Caco-2 (cell line): ENCODE measurements around the gene CLDN25. TPM values are rescaled to one million over a fixed set of nuclear protein-coding genes. Genes with fewer than 3 reads are reported as not detected.

Experiments used
- BruUV-seq: library from RNA; stranded (reverse); fragments of 400-500 nt; replicated peaks from 2 replicates; lab custom pipeline; 2021; lab: Mats Ljungman, UMichigan
- CTCF ChIA-PET: fragments of 300-600 bp; sonication (Branson Sonifier 250); formaldehyde crosslinking; loops from one replicate; lab custom pipeline; 2022; ENCODE audit warnings: antibody characterized with exemption; lab: Charles Lee
- POLR2A ChIA-PET: fragments of 300-600 bp; sonication (Branson Sonifier 250); formaldehyde crosslinking; loops from one replicate; lab custom pipeline; 2022; ENCODE audit warnings: antibody characterized with exemption; lab: Charles Lee
- DNase-seq, 2 experiments: peaks; one replicate each; pipeline versions ENCODE4 v3.0.0 to v3.0.0-alpha.2; 2020 to 2022
- H3K27me3 ChIP-seq: replicated peaks from 2 replicates; pipeline ENCODE4 v1.6.0; 2011; ENCODE audit warnings: low read length; ENCODE audit not compliant: control insufficient read depth, insufficient read depth
- H3K36me3 ChIP-seq: 2 replicates; pipeline ENCODE4 v1.5.1; 2011; ENCODE audit warnings: low read length; ENCODE audit not compliant: control insufficient read depth, insufficient read depth
- H3K4me1 ChIP-seq: fragments of 250-450 bp; sonication (Bioruptor Pico); 2 replicates; pipeline ENCODE4 v1.5.1; 2020; ENCODE audit warnings: mild to moderate bottlenecking
- H3K4me3 ChIP-seq: 2 replicates; pipeline ENCODE4 v1.5.1; 2011; ENCODE audit warnings: low read depth, mild to moderate bottlenecking, control low read depth, low read length
- H3K9me3 ChIP-seq: fragments of 250-450 bp; sonication (Bioruptor Pico); 2 replicates; pipeline ENCODE4 v1.5.1; 2020; ENCODE audit warnings: mild to moderate bottlenecking, moderate library complexity
- H3K27ac Mint-ChIP-seq: one replicate; pipeline ENCODE4 v1.8.0; 2022; ENCODE audit warnings: mixed read lengths; ENCODE audit not compliant: unreplicated experiment
- H3K27me3 Mint-ChIP-seq: one replicate; pipeline ENCODE4 v1.8.0; 2022; ENCODE audit warnings: mixed read lengths; ENCODE audit not compliant: insufficient read depth, unreplicated experiment
- H3K36me3 Mint-ChIP-seq: one replicate; pipeline ENCODE4 v1.8.0; 2022; ENCODE audit warnings: mild to moderate bottlenecking, mixed read lengths; ENCODE audit not compliant: insufficient read depth, unreplicated experiment
- H3K4me1 Mint-ChIP-seq: one replicate; pipeline ENCODE4 v1.8.0; 2022; ENCODE audit warnings: low read depth, mixed read lengths; ENCODE audit not compliant: unreplicated experiment
- H3K4me3 Mint-ChIP-seq: one replicate; pipeline ENCODE4 v1.8.0; 2022; ENCODE audit warnings: mild to moderate bottlenecking, moderate library complexity, mixed read lengths; ENCODE audit not compliant: unreplicated experiment
- H3K9me3 Mint-ChIP-seq: one replicate; pipeline ENCODE4 v1.8.0; 2022; ENCODE audit warnings: mixed read lengths; ENCODE audit not compliant: unreplicated experiment
- intact Hi-C: fragments of 100-400 bp; cut with micrococcal nuclease; formaldehyde crosslinking; loops from one replicate; pipeline ENCODE4 v1.10.0; 2022; ENCODE audit not compliant: unreplicated experiment
- total RNA-seq: library from RNA; stranded (reverse); gene quantifications from 2 replicates; pipeline ENCODE4 v1.2.3, GENCODE V29; 2022
- TF ChIP-seq, protein P1 (sequence below), 2 experiments: fragments of 200-600 bp in 1 of 2; IDR thresholded peaks; 1 replicate in 1 of 2; 2 replicates in 1 of 2; pipeline versions ENCODE4 v1.5.1 to v1.8.0; 2011 to 2022; ENCODE audit warnings: antibody characterized with exemption in 1 of 2, control low read depth in 1 of 2, inconsistent platforms in 1 of 2, low read depth in 1 of 2, low read length in 1 of 2, mild to moderate bottlenecking in 1 of 2, moderate library complexity in 1 of 2; ENCODE audit not compliant: insufficient read depth in 1 of 2, severe bottlenecking in 1 of 2, unreplicated experiment in 1 of 2

Gene CLDN25
- total RNA-seq, 1 experiment from 2014 or later: not detected

DNA sequence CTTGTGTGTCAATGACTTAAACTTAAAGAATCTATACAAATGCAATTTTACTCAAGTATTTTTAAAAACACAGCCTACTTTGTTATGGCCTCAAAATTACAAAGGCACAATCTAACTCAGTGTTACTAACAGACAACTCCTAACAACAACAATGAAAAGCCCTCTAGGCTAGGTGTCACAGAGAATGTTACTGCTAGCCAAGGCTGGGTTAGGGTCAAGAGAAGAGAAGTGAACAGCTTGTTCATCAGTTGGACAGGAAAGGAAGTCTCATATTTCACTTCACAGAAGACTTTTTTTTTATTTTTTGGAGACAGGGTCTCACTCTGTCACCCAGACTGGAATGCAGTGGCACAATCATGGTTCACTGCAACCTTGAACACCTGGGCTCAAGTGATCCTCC is 26.0 kb downstream of the CLDN25 start:
- BruUV-seq: no TSS peak
- TF ChIP-seq, protein P1, sequence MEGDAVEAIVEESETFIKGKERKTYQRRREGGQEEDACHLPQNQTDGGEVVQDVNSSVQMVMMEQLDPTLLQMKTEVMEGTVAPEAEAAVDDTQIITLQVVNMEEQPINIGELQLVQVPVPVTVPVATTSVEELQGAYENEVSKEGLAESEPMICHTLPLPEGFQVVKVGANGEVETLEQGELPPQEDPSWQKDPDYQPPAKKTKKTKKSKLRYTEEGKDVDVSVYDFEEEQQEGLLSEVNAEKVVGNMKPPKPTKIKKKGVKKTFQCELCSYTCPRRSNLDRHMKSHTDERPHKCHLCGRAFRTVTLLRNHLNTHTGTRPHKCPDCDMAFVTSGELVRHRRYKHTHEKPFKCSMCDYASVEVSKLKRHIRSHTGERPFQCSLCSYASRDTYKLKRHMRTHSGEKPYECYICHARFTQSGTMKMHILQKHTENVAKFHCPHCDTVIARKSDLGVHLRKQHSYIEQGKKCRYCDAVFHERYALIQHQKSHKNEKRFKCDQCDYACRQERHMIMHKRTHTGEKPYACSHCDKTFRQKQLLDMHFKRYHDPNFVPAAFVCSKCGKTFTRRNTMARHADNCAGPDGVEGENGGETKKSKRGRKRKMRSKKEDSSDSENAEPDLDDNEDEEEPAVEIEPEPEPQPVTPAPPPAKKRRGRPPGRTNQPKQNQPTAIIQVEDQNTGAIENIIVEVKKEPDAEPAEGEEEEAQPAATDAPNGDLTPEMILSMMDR (IDR thresholded peaks at IDR 0.05; ENCODE audit: insufficient read depth in 1 of 2, low read depth in 1 of 2, low read length in 1 of 2, severe bottlenecking in 1 of 2, unreplicated experiment in 1 of 2): no peak
- Mint-ChIP-seq H3K4me3 (no peak overlapping the region), H3K9me3 (no peaks in the 10 kb centered on the region), H3K27ac (no peak overlapping the region), H3K4me1 (no peaks in the 10 kb centered on the region), H3K27me3 (no peaks in the 10 kb centered on the region), H3K36me3 (peaks cover 63% of the 10 kb centered on the region)
- Histone ChIP-seq H3K4me3 (no peak overlapping the region), H3K27me3 (no peaks in the 10 kb centered on the region), H3K4me1 (no peaks in the 10 kb centered on the region), H3K9me3 (no peaks in the 10 kb centered on the region), H3K36me3 (peaks cover 5% of the 10 kb centered on the region)
- no peak for DNase-seq
- CTCF ChIA-PET: interaction anchor here (0.6 to 2.9 kb wide), 6 partner anchors 9 to 934 kb away, joined by 3 to 30 read pairs (median 10); partner anchors contain the start of genes TTC12 and ZW10
- intact Hi-C loops: loop anchor here (1.0 to 5.0 kb wide), 2 partner anchors 67 to 457 kb away; no protein-coding TSS in a partner anchor
- POLR2A ChIA-PET: no interaction called here

DNA sequence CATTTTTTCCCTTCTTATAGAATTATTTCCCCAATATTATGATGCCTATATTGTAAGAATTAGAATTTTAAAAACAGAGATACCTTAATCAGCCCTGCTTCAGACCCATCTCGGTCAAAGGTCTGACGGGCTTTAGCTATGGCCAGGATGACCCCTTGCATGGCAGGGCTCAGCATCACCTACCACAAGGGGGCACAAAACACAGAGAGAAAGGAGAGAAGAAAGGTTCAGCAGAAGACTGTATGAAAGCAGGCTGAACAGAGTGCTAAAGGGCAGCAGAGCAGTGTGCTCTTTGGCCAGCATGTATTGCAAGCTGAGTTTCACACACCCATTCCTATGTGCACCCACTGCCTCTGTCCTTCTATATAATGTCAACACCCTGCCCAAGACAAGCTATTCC is 26.8 kb downstream of the CLDN25 start:
- intact Hi-C loops: loop anchor here (1.0 to 5.0 kb wide), 2 partner anchors 66 to 456 kb away; no protein-coding TSS in a partner anchor
- Histone ChIP-seq H3K27me3 (no peaks in the 10 kb centered on the region), H3K9me3 (no peaks in the 10 kb centered on the region), H3K36me3 (peaks cover 5% of the 10 kb centered on the region), H3K4me1 (no peaks in the 10 kb centered on the region), H3K4me3 (no peak overlapping the region)
- no peak overlapping the region for H3K27ac Mint-ChIP-seq
- BruUV-seq: no TSS peak
- H3K4me1 Mint-ChIP-seq: no peaks in the 10 kb centered on the region
- DNase-seq: peak; percentile 77 to 82
- ChIA-PET CTCF (interaction anchor here (0.5 to 2.9 kb wide), 15 partner anchors 10 to 456 kb away, joined by 3 to 30 read pairs (median 5); partner anchors contain the start of gene ZW10), POLR2A (interaction anchor here (0.7 kb wide), 1 partner anchor 68 kb away, joined by 3 read pairs; no protein-coding TSS in a partner anchor)
- no peak overlapping the region for H3K4me3 Mint-ChIP-seq
- peaks cover 62% of the 10 kb centered on the region for H3K36me3 Mint-ChIP-seq
- TF ChIP-seq, protein P1 (IDR thresholded peaks at IDR 0.05; ENCODE audit: insufficient read depth in 1 of 2, low read depth in 1 of 2, low read length in 1 of 2, severe bottlenecking in 1 of 2, unreplicated experiment in 1 of 2): peak; percentile 87 to 90
- no peaks in the 10 kb centered on the region for H3K27me3 Mint-ChIP-seq
- no peaks in the 10 kb centered on the region for H3K9me3 Mint-ChIP-seq

DNA sequence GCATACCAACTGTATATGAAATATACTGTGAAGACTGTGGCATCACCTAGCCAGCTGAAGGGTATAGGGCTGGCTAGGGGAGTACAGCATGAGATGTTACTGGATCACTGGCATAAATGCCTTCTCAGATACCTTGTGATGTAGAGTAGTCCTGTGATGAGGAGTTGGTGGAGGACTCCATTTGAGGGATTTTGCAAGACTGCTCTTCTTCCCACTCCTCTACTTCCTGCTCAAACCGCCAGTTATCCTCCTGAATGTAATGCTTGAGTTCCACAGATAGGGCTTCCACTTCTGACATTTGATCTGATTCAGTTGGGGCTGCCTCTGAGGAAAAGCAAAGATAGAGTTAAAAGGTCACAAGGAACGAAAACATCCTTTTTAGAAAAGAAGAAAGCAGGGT is 29.3 kb downstream of the CLDN25 start:
- BruUV-seq: no TSS peak
- no peaks in the 10 kb centered on the region for H3K9me3 ChIP-seq
- intact Hi-C loops: loop anchor here (5.0 kb wide), 1 partner anchor 63 kb away; no protein-coding TSS in a partner anchor
- Mint-ChIP-seq H3K4me3 (no peak overlapping the region), H3K36me3 (peaks cover 59% of the 10 kb centered on the region), H3K27me3 (no peaks in the 10 kb centered on the region), H3K9me3 (no peaks in the 10 kb centered on the region), H3K27ac (no peak overlapping the region), H3K4me1 (no peaks in the 10 kb centered on the region)
- ChIA-PET CTCF (no interaction called here), POLR2A (no interaction called here)
- H3K4me3 ChIP-seq: no peak overlapping the region
- no peaks in the 10 kb centered on the region for H3K27me3 ChIP-seq
- no peak for DNase-seq
- TF ChIP-seq, protein P1 (IDR thresholded peaks at IDR 0.05; ENCODE audit: insufficient read depth in 1 of 2, low read depth in 1 of 2, low read length in 1 of 2, severe bottlenecking in 1 of 2, unreplicated experiment in 1 of 2): no peak
- H3K4me1 ChIP-seq: no peaks in the 10 kb centered on the region
- peaks cover 2% of the 10 kb centered on the region for H3K36me3 ChIP-seq
